SH-SY5Y (cell line): ENCODE results near the gene FOXG1.

ENCODE experiments used
- GATA2 ChIP-seq: IDR thresholded peaks from 2 replicates; pipeline ENCODE4 v1.6.1; 2011; ENCODE audit warnings: mild to moderate bottlenecking, low read depth, low read length
- GATA3 ChIP-seq: IDR thresholded peaks from 2 replicates; pipeline ENCODE4 v1.6.1; 2011; ENCODE audit warnings: low read depth, mild to moderate bottlenecking, low read length, moderate library complexity

DNA sequence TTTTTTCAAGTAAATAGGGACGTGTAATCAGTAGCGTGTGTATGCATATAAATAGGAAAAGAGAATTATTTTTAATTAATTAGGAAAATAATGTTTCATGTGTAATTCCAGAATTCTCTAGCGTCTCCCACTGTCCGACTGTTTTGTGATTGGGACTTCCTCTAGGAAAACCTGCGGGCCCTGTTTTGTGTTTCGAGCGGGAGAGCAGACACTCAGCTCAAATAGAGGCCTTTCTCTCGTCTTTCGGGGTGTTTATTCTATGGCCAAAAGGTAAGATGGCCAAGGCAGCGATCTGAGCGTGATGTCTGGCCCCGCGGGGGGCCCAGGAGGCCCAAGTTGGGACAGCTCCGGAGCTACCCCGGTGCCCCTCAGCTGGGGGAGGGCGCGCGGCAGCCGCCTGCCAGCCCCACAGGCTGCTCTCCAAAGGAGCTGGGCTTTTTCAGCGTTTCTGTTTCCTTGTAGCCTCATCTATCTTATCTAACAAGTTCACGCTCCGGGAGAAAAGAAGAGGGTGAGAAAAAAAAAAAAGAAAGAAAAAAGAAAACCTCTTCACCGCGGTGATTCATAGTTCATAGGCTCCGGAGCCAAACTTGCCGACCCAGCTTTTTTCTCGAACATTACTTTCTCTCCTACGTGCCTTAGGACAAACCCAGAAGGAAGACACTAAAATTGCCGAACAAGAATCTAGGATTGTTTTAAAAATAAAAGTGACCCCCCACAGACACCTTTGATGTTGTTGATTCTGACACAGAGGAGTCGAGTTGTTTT, 7.5 kb upstream of the FOXG1 start:
- TF ChIP-seq GATA2 = no peak
- TF ChIP-seq GATA3 = no peak
